ENCODE results near the gene PLLP. TPM values are rescaled to one million over a fixed set of nuclear protein-coding genes. Genes with fewer than 3 reads are reported as not detected.

Gene PLLP
- total RNA-seq, 4 donors from 2014 or later = 1.7 to 11.4 (median 5.4) TPM

DNA sequence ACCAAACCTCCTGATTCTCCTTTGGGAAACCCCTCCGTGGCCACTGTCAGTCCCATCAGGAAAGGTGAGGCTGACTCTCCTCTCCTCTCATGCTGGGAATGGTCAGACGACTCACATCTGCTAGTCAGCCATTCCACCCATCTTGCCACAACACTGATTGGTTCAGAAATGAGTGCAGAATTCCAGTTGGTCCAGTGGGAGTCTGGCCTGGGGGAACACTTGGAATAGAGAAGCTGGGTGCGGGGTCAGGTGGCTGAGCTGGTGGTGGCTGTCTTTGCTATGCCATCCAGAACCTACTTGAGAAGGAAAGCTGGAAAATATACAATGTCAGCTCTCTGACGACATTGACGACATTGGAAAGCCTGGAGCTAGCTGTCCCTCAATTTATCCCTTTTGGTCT is 23.6 kb upstream of the PLLP start:
- 58 to 79% methylated on average over 2 to 3 of the region's 5 CpGs for WGBS, 2 donors (ENCODE audit: low coverage in 1 of 2)
- peak overlapping the region in 1 of 4 donors; percentile 85 for H3K27ac ChIP-seq
- H3K9me3 ChIP-seq = no peaks in the 10 kb centered on the region
- no peak for ATAC-seq
- no peak overlapping the region for H3K4me3 ChIP-seq
- H3K36me3 ChIP-seq = no peaks in the 10 kb centered on the region
- TF ChIP-seq EP300 (IDR thresholded peaks at IDR 0.05) (no peak), POLR2AphosphoS5 (IDR thresholded peaks at IDR 0.05) (no peak), CTCF (IDR thresholded peaks at IDR 0.05) (no peak), POLR2A (IDR thresholded peaks at IDR 0.05) (no peak)
- H3K27me3 ChIP-seq = no peaks in the 10 kb centered on the region
- peaks cover 0 to 39% (median 4%) of the 10 kb centered on the region in 3 donors for H3K4me1 ChIP-seq

GRCh38 chr16:57307365-57307764 is 22.9 kb upstream of the PLLP start:
- Histone ChIP-seq H3K27ac (peak overlapping the region in 2 of 4 donors; percentile 85 to 87), H3K27me3 (no peaks in the 10 kb centered on the region), H3K4me3 (no peak overlapping the region), H3K36me3 (no peaks in the 10 kb centered on the region), H3K4me1 (peaks cover 0 to 39% (median 4%) of the 10 kb centered on the region in 3 donors), H3K9me3 (no peaks in the 10 kb centered on the region)
- WGBS, 2 donors (ENCODE audit: low coverage in 1 of 2) = 63% methylated on average over 2 of the region's 5 CpGs; no CpG with 5 or more reads in 1 of the 2 donors
- ATAC-seq = no peak
- no peak for TF ChIP-seq POLR2AphosphoS5 (IDR thresholded peaks at IDR 0.05)
- no peak for TF ChIP-seq CTCF (IDR thresholded peaks at IDR 0.05)
- TF ChIP-seq POLR2A (IDR thresholded peaks at IDR 0.05) = no peak
- TF ChIP-seq EP300 (IDR thresholded peaks at IDR 0.05) = no peak

- no peak overlapping the region for H3K4me3 ChIP-seq
- TF ChIP-seq POLR2AphosphoS5 (IDR thresholded peaks at IDR 0.05) = no peak
- H3K9me3 ChIP-seq = no peaks in the 10 kb centered on the region
- peak overlapping the region in 3 of 4 donors; percentile 11 to 87 (median 85) for H3K27ac ChIP-seq
- no peaks in the 10 kb centered on the region for H3K27me3 ChIP-seq
- no peak for ATAC-seq
- no peaks in the 10 kb centered on the region for H3K36me3 ChIP-seq
- peaks cover 0 to 39% (median 4%) of the 10 kb centered on the region in 3 donors for H3K4me1 ChIP-seq
- WGBS, 2 donors (ENCODE audit: low coverage in 1 of 2) = 72 to 77% methylated on average over 9 to 10 of the region's 14 CpGs
These were observed 22.3 kb upstream of the PLLP start for GRCh38 chr16:57306676-57307341.

- peak overlapping the region; percentile 85 to 88 (median 88) for H3K27ac ChIP-seq
- no peaks in the 10 kb centered on the region for H3K9me3 ChIP-seq
- WGBS, 2 donors (ENCODE audit: low coverage in 1 of 2) = 15 to 44% methylated on average over 4 to 7 of the region's 8 CpGs
- no peaks in the 10 kb centered on the region for H3K36me3 ChIP-seq
- H3K27me3 ChIP-seq = no peaks in the 10 kb centered on the region
- H3K4me3 ChIP-seq = no peak overlapping the region
- peak; percentile 40 for ATAC-seq
- peak; percentile 3 for TF ChIP-seq POLR2AphosphoS5 (IDR thresholded peaks at IDR 0.05)
- no peak for TF ChIP-seq POLR2A (IDR thresholded peaks at IDR 0.05)
- H3K4me1 ChIP-seq = peaks cover 5 to 40% (median 11%) of the 10 kb centered on the region in 3 donors
These were observed 20.8 kb upstream of the PLLP start for GRCh38 chr16:57305159-57305811.

DNA sequence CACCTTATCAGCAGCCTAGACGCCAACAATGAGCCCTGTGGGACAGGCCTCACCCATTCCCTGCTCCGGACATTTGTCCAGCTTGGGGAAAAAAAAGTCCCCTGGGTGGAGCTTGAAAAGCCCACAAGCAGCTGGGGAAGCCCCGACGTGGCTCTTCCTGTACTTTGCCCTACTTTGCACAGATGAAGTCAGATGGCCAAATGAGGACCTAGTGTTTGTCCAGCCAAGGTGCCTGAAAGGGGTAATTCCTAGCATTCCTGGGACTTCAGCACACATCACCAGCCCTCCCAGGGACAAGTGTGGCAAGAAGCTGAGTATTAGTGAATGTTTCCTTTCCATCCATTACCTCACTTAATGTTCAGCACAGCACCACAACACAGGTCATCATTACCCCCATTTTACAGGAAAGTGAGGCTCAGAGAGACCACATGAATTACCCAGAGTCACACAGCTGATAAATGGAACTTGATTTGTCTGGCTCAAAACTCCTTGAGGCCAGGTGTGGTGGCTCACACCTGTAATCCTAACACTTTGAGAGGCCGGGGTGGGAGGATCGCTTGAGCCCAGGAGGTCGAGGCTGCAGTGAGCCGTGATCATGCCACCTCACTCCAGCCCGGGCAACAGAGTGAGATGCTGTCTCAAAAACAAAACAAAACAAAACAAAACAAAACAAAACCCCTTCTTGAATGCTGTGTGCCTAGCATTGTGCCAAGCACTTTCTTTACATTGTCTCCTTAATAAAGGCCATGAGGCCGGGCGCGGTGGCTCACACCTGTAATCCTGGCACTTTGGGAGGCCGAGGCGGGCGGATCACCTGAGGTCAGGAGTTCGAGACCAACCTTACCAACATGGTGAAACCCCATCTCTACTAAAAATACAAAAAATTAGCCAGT is 19.9 kb upstream of the PLLP start:
- 52 to 63% methylated on average over 8 of the region's 16 CpGs for WGBS, 2 donors (ENCODE audit: low coverage in 1 of 2)
- no peak for TF ChIP-seq CTCF (IDR thresholded peaks at IDR 0.05)
- no peak for TF ChIP-seq POLR2A (IDR thresholded peaks at IDR 0.05)
- peak; percentile 50 for TF ChIP-seq POLR2AphosphoS5 (IDR thresholded peaks at IDR 0.05)
- no peak for TF ChIP-seq EP300 (IDR thresholded peaks at IDR 0.05)
- peak; percentile 37 for ATAC-seq
- H3K9me3 ChIP-seq = no peaks in the 10 kb centered on the region
- no peak overlapping the region for H3K4me3 ChIP-seq
- no peaks in the 10 kb centered on the region for H3K36me3 ChIP-seq
- H3K27ac ChIP-seq = peak overlapping the region; percentile 85 to 88 (median 88)
- H3K27me3 ChIP-seq = no peaks in the 10 kb centered on the region
- peaks cover 5 to 41% (median 11%) of the 10 kb centered on the region in 3 donors for H3K4me1 ChIP-seq
